HG03575 (cell line): ENCODE measurements around the gene ZNF800.
"Not testable (repeated sequence)": the region's sequence is repeated elsewhere in the genome, so short reads cannot be mapped to it uniquely, and the experiment has no call there.

Experiments used
- ATAC-seq: cut with Tn5 transposase; IDR thresholded peaks from one replicate; pipeline ENCODE4 v1.9.1; 2021; ENCODE audit not compliant: unreplicated experiment, insufficient number of reproducible peaks, low FRiP score; ENCODE audit errors: extremely low read depth

Gene ZNF800

GRCh38 chr7:127392566-127393367 lies at the start of gene ZNF800:
Gene ZNF800 (minus strand): TSS chr7:127392708. CDS start chr7:127391557, 1,151 bp downstream.
- ATAC-seq: peak; percentile 44

GRCh38 chr7:127440206-127440605 lies 47.7 kb upstream of the ZNF800 start:
- ATAC-seq: no peak

- ATAC-seq: no peak
These were observed 46.3 kb upstream of the ZNF800 start for GRCh38 chr7:127438836-127439235.

GRCh38 chr7:127437837-127438236 lies 45.3 kb upstream of the ZNF800 start:
- no peak for ATAC-seq

GRCh38 chr7:127437241-127437640 lies 44.7 kb upstream of the ZNF800 start:
- ATAC-seq: no peak

GRCh38 chr7:127429281-127429680 lies 36.8 kb upstream of the ZNF800 start:
- ATAC-seq: not testable (repeated sequence)

GRCh38 chr7:127419196-127419595 lies 26.7 kb upstream of the ZNF800 start:
- no peak for ATAC-seq

GRCh38 chr7:127418459-127418858 lies 26.0 kb upstream of the ZNF800 start:
- no peak for ATAC-seq

GRCh38 chr7:127417346-127417745 lies 24.8 kb upstream of the ZNF800 start:
- no peak for ATAC-seq

- no peak for ATAC-seq
These were observed 22.7 kb upstream of the ZNF800 start for GRCh38 chr7:127415060-127415742.

GRCh38 chr7:127413962-127414361 lies 21.5 kb upstream of the ZNF800 start:
- ATAC-seq: no peak

- no peak for ATAC-seq
These were observed 20.8 kb upstream of the ZNF800 start for GRCh38 chr7:127413326-127413725.

- no peak for ATAC-seq
These were observed 18.7 kb upstream of the ZNF800 start for GRCh38 chr7:127411176-127411575.

- no peak for ATAC-seq
These were observed 17.1 kb upstream of the ZNF800 start for GRCh38 chr7:127409629-127410028.

- ATAC-seq: peak; percentile 60
These were observed 12.0 kb upstream of the ZNF800 start for GRCh38 chr7:127404286-127405072.

- peak; percentile 24 for ATAC-seq
These were observed 3.7 kb upstream of the ZNF800 start for GRCh38 chr7:127396184-127396583.

- not testable (repeated sequence) for ATAC-seq
These were observed 2.6 kb upstream of the ZNF800 start for GRCh38 chr7:127395104-127395503.

GRCh38 chr7:127393368-127394058 lies 1.0 kb upstream of the ZNF800 start:
- no peak for ATAC-seq

GRCh38 chr7:127392182-127392565 lies 334 bp downstream of the ZNF800 start:
- ATAC-seq: peak; percentile 8
